K562 (cell line): Measurements from ENCODE around the gene NEK4.
A peak's percentile ranks its signal among the peaks of the same experiment; 100 is the strongest.

ENCODE experiments used
- CTCF ChIP-seq, 3 experiments: IDR thresholded peaks in 2 of 3; conservative IDR thresholded peaks in 1 of 3; 2 replicates each; pipeline ENCODE4 v1.5.1; 2011 to 2012; ENCODE audit warnings: low read length in 3 of 3, mild to moderate bottlenecking in 3 of 3, control low read depth in 2 of 3, improper control_type of control experiment in 1 of 3, inconsistent platforms in 1 of 3, low read depth in 1 of 3, mixed read lengths in 1 of 3, moderate library complexity in 1 of 3; ENCODE audit not compliant: insufficient read depth in 2 of 3
- FOSL1 ChIP-seq: fragments of 200-800 bp; sonication (Bioruptor generic); conservative IDR thresholded peaks from 2 replicates; pipeline ENCODE4 v1.6.1; 2016; ENCODE audit warnings: missing genetic modification characterization, missing compliant biosample characterization
- MAX ChIP-seq: sonication (generic); formaldehyde crosslinking; IDR thresholded peaks from 2 replicates; pipeline ENCODE4 v1.9.0; 2022; ENCODE audit warnings: mild to moderate bottlenecking, missing genetic modification reagents
- POLR2A ChIP-seq: fragments of 450-650 bp; conservative IDR thresholded peaks from 2 replicates; pipeline ENCODE4 v1.6.1; 2016
- ZNF274 ChIP-seq: IDR thresholded peaks from 2 replicates; pipeline ENCODE4 v1.6.1; 2011; ENCODE audit warnings: low read depth, mild to moderate bottlenecking, low read length, moderate library complexity, borderline replicate concordance
- ZNF445 ChIP-seq: fragments of 250-450 bp; sonication (Bioruptor Pico); IDR thresholded peaks from 2 replicates; pipeline ENCODE4 v1.4.0; 2020; ENCODE audit warnings: low read depth, mild to moderate bottlenecking, moderate library complexity
- ZNF785 ChIP-seq: fragments of 250-450 bp; sonication (Bioruptor Pico); IDR thresholded peaks from 2 replicates; pipeline ENCODE4 v1.4.0; 2020; ENCODE audit warnings: mild to moderate bottlenecking
- TF ChIP-seq, protein P1 (sequence below): IDR thresholded peaks from 2 replicates; pipeline ENCODE4 v1.6.1; 2012; ENCODE audit warnings: low read depth, low read length, improper control_type of control experiment, borderline replicate concordance

DNA sequence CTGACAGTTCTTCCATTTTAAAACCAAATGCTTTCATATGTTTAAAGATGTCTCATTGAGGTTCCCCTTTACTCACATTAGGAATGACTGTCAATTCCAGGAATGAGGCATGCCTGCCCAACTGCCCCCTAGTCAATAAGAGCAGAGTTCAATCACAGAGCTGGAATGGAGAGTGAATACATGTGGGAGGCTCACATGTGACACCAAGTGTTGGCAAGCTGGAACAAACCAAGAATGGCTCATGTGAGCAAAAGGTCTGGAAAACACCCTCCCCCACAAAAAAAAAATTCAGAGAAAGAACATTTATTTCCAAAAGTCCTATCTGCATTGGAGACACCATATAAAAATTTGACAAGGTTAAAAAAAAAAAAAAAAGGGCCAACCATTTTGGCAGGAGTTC lies 88.7 kb downstream of the NEK4 start:
- no peak for TF ChIP-seq ZNF274
- no peak for TF ChIP-seq MAX (CRISPR knock-in tag)
- TF ChIP-seq CTCF (IDR thresholded peaks at IDR 0.05 in 2 of 3, conservative IDR thresholded peaks at IDR 0.05 in 1 of 3; ENCODE audit: insufficient read depth in 2 of 3, low read depth in 1 of 3, low read length in 3 of 3), result peak; percentile 38 to 52 (median 44); a peak in 4 of 6 replicates
- no peak for TF ChIP-seq FOSL1 (tag)
- TF ChIP-seq ZNF445 (CRISPR knock-in tag), result no peak
- TF ChIP-seq POLR2A, result no peak
- TF ChIP-seq, protein P1, sequence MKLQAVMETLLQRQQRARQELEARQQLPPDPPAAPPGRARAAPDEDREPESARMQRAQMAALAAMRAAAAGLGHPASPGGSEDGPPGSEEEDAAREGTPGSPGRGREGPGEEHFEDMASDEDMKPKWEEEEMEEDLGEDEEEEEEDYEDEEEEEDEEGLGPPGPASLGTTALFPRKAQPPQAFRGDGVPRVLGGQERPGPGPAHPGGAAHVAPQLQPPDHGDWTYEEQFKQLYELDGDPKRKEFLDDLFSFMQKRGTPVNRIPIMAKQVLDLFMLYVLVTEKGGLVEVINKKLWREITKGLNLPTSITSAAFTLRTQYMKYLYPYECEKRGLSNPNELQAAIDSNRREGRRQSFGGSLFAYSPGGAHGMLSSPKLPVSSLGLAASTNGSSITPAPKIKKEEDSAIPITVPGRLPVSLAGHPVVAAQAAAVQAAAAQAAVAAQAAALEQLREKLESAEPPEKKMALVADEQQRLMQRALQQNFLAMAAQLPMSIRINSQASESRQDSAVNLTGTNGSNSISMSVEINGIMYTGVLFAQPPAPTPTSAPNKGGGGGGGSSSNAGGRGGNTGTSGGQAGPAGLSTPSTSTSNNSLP, result no peak
- TF ChIP-seq ZNF785 (CRISPR knock-in tag), result no peak
